ENCODE results near the gene SLC34A3. TPM values are rescaled to one million over a fixed set of nuclear protein-coding genes. Genes with fewer than 3 reads are reported as not detected.
A peak's percentile ranks its signal among the peaks of the same experiment; 100 is the strongest.

Gene SLC34A3
- polyA plus RNA-seq, 2 donors = 1.3 to 1.6 TPM

GRCh38 chr9:137273095-137273490 is 42.4 kb downstream of the SLC34A3 start:
- H3K9me3 ChIP-seq (ENCODE audit: control insufficient read depth in 2 of 2, insufficient read depth in 1 of 2, low read depth in 1 of 2, low read length in 1 of 2) = no peaks in the 10 kb centered on the region
- peaks cover 0 to under 1% of the 10 kb centered on the region in 2 donors for H3K27me3 ChIP-seq (ENCODE audit: control insufficient read depth in 1 of 2, insufficient read depth in 2 of 2, low read length in 2 of 2)
- WGBS, 2 donors = 76% methylated on average over 13 of the region's 13 CpGs
- H3K4me3 ChIP-seq (ENCODE audit: low read depth in 1 of 2, low read length in 2 of 2) = no peak overlapping the region
- peaks cover 0 to 16% of the 10 kb centered on the region in 2 donors for H3K36me3 ChIP-seq (ENCODE audit: control insufficient read depth in 2 of 2, insufficient read depth in 2 of 2, low read length in 1 of 2)
- H3K27ac ChIP-seq (ENCODE audit: low read depth in 2 of 2, low read length in 1 of 2) = no peak overlapping the region
- H3K4me1 ChIP-seq (ENCODE audit: control insufficient read depth in 2 of 2, insufficient read depth in 2 of 2, low read length in 1 of 2) = peaks cover 5 to 20% of the 10 kb centered on the region in 2 donors

- H3K4me1 ChIP-seq (ENCODE audit: control insufficient read depth in 2 of 2, insufficient read depth in 2 of 2, low read length in 1 of 2) = peaks cover 4 to 21% of the 10 kb centered on the region in 2 donors
- H3K27ac ChIP-seq (ENCODE audit: low read depth in 2 of 2, low read length in 1 of 2) = peak overlapping the region in 1 of 2 donors; percentile 92
- WGBS, 2 donors = 51 to 56% methylated on average over 15 of the region's 15 CpGs
- peaks cover 0 to under 1% of the 10 kb centered on the region in 2 donors for H3K9me3 ChIP-seq (ENCODE audit: control insufficient read depth in 2 of 2, insufficient read depth in 1 of 2, low read depth in 1 of 2, low read length in 1 of 2)
- peaks cover 0 to 6% of the 10 kb centered on the region in 2 donors for H3K27me3 ChIP-seq (ENCODE audit: control insufficient read depth in 1 of 2, insufficient read depth in 2 of 2, low read length in 2 of 2)
- peaks cover 0 to 12% of the 10 kb centered on the region in 2 donors for H3K36me3 ChIP-seq (ENCODE audit: control insufficient read depth in 2 of 2, insufficient read depth in 2 of 2, low read length in 1 of 2)
- no peak overlapping the region for H3K4me3 ChIP-seq (ENCODE audit: low read depth in 1 of 2, low read length in 2 of 2)
Observed at GRCh38 chr9:137273611-137274320, 43.1 kb downstream of the SLC34A3 start.

GRCh38 chr9:137275203-137275587 is 44.5 kb downstream of the SLC34A3 start:
- peaks cover 0 to 20% of the 10 kb centered on the region in 2 donors for H3K4me1 ChIP-seq (ENCODE audit: control insufficient read depth in 2 of 2, insufficient read depth in 2 of 2, low read length in 1 of 2)
- peaks cover 0 to 3% of the 10 kb centered on the region in 2 donors for H3K9me3 ChIP-seq (ENCODE audit: control insufficient read depth in 2 of 2, insufficient read depth in 1 of 2, low read depth in 1 of 2, low read length in 1 of 2)
- H3K27me3 ChIP-seq (ENCODE audit: control insufficient read depth in 1 of 2, insufficient read depth in 2 of 2, low read length in 2 of 2) = peaks cover 0 to 6% of the 10 kb centered on the region in 2 donors
- WGBS, 2 donors = 82 to 91% methylated on average over 10 of the region's 10 CpGs
- H3K27ac ChIP-seq (ENCODE audit: low read depth in 2 of 2, low read length in 1 of 2) = no peak overlapping the region
- H3K36me3 ChIP-seq (ENCODE audit: control insufficient read depth in 2 of 2, insufficient read depth in 2 of 2, low read length in 1 of 2) = peaks cover 0 to 17% of the 10 kb centered on the region in 2 donors
- no peak overlapping the region for H3K4me3 ChIP-seq (ENCODE audit: low read depth in 1 of 2, low read length in 2 of 2)

GRCh38 chr9:137275588-137276472 is 45.1 kb downstream of the SLC34A3 start:
- H3K36me3 ChIP-seq (ENCODE audit: control insufficient read depth in 2 of 2, insufficient read depth in 2 of 2, low read length in 1 of 2) = peaks cover 0 to 17% of the 10 kb centered on the region in 2 donors
- H3K9me3 ChIP-seq (ENCODE audit: control insufficient read depth in 2 of 2, insufficient read depth in 1 of 2, low read depth in 1 of 2, low read length in 1 of 2) = peaks cover 0 to 3% of the 10 kb centered on the region in 2 donors
- no peak overlapping the region for H3K4me3 ChIP-seq (ENCODE audit: low read depth in 1 of 2, low read length in 2 of 2)
- H3K4me1 ChIP-seq (ENCODE audit: control insufficient read depth in 2 of 2, insufficient read depth in 2 of 2, low read length in 1 of 2) = peaks cover 0 to 20% of the 10 kb centered on the region in 2 donors
- WGBS, 2 donors = 77 to 80% methylated on average over 24 of the region's 24 CpGs
- peaks cover 0 to 6% of the 10 kb centered on the region in 2 donors for H3K27me3 ChIP-seq (ENCODE audit: control insufficient read depth in 1 of 2, insufficient read depth in 2 of 2, low read length in 2 of 2)
- H3K27ac ChIP-seq (ENCODE audit: low read depth in 2 of 2, low read length in 1 of 2) = peak overlapping the region in 1 of 2 donors; percentile 13

GRCh38 chr9:137276473-137277328 is 46.0 kb downstream of the SLC34A3 start:
- H3K27me3 ChIP-seq (ENCODE audit: control insufficient read depth in 1 of 2, insufficient read depth in 2 of 2, low read length in 2 of 2) = peaks cover 0 to 9% of the 10 kb centered on the region in 2 donors
- peaks cover 0 to 3% of the 10 kb centered on the region in 2 donors for H3K9me3 ChIP-seq (ENCODE audit: control insufficient read depth in 2 of 2, insufficient read depth in 1 of 2, low read depth in 1 of 2, low read length in 1 of 2)
- peak overlapping the region; percentile 73 to 77 for H3K27ac ChIP-seq (ENCODE audit: low read depth in 2 of 2, low read length in 1 of 2)
- H3K36me3 ChIP-seq (ENCODE audit: control insufficient read depth in 2 of 2, insufficient read depth in 2 of 2, low read length in 1 of 2) = peaks cover 0 to 17% of the 10 kb centered on the region in 2 donors
- 43 to 48% methylated on average over 30 of the region's 30 CpGs for WGBS, 2 donors
- peaks cover 0 to 24% of the 10 kb centered on the region in 2 donors for H3K4me1 ChIP-seq (ENCODE audit: control insufficient read depth in 2 of 2, insufficient read depth in 2 of 2, low read length in 1 of 2)
- no peak overlapping the region for H3K4me3 ChIP-seq (ENCODE audit: low read depth in 1 of 2, low read length in 2 of 2)

GRCh38 chr9:137277329-137278041 is 46.8 kb downstream of the SLC34A3 start, which contains the start of gene TOR4A:
TSS of gene TOR4A (plus strand) at chr9:137277726. CDS start at chr9:137278690, 964 bp downstream.
- Histone ChIP-seq H3K27ac (ENCODE audit: low read depth in 2 of 2, low read length in 1 of 2) (peak within 1 kb of the TSS; percentile 73 to 77), H3K9me3 (ENCODE audit: control insufficient read depth in 2 of 2, insufficient read depth in 1 of 2, low read depth in 1 of 2, low read length in 1 of 2) (peaks cover 0 to 3% of the 10 kb centered on the region in 2 donors), H3K4me1 (ENCODE audit: control insufficient read depth in 2 of 2, insufficient read depth in 2 of 2, low read length in 1 of 2) (peaks cover 0 to 24% of the 10 kb centered on the region in 2 donors), H3K4me3 (ENCODE audit: low read depth in 1 of 2, low read length in 2 of 2) (peak within 1 kb of the TSS; percentile 46 to 53), H3K36me3 (ENCODE audit: control insufficient read depth in 2 of 2, insufficient read depth in 2 of 2, low read length in 1 of 2) (peaks cover 0 to 10% of the 10 kb centered on the region in 2 donors), H3K27me3 (ENCODE audit: control insufficient read depth in 1 of 2, insufficient read depth in 2 of 2, low read length in 2 of 2) (peaks cover 0 to 11% of the 10 kb centered on the region in 2 donors)
- WGBS, 2 donors = 17 to 20% methylated on average over 17 to 25 of the region's 25 CpGs

- peaks cover 0 to 11% of the 10 kb centered on the region in 2 donors for H3K27me3 ChIP-seq (ENCODE audit: control insufficient read depth in 1 of 2, insufficient read depth in 2 of 2, low read length in 2 of 2)
Observed at GRCh38 chr9:137278061-137278701, 47.5 kb downstream of the SLC34A3 start.

More at GRCh38 chr9:137278061-137278701, 47.5 kb downstream of the SLC34A3 start:
- Histone ChIP-seq H3K4me1 (ENCODE audit: control insufficient read depth in 2 of 2, insufficient read depth in 2 of 2, low read length in 1 of 2) (peaks cover 0 to 24% of the 10 kb centered on the region in 2 donors), H3K4me3 (ENCODE audit: low read depth in 1 of 2, low read length in 2 of 2) (peak overlapping the region; percentile 46 to 53), H3K27ac (ENCODE audit: low read depth in 2 of 2, low read length in 1 of 2) (peak overlapping the region; percentile 36 to 77), H3K9me3 (ENCODE audit: control insufficient read depth in 2 of 2, insufficient read depth in 1 of 2, low read depth in 1 of 2, low read length in 1 of 2) (peaks cover 0 to 3% of the 10 kb centered on the region in 2 donors), H3K36me3 (ENCODE audit: control insufficient read depth in 2 of 2, insufficient read depth in 2 of 2, low read length in 1 of 2) (peaks cover 0 to 6% of the 10 kb centered on the region in 2 donors)
- WGBS, 2 donors = 11 to 18% methylated on average over 35 to 54 of the region's 54 CpGs
